ENCODE results near the gene PRR23B. TPM values are rescaled to one million over a fixed set of nuclear protein-coding genes. Genes with fewer than 3 reads are reported as not detected.
A peak's percentile ranks its signal among the peaks of the same experiment; 100 is the strongest.

PRR23B gene
- total and polyA plus RNA-seq, 4 donors: 0.25 TPM; not detected in 3

DNA sequence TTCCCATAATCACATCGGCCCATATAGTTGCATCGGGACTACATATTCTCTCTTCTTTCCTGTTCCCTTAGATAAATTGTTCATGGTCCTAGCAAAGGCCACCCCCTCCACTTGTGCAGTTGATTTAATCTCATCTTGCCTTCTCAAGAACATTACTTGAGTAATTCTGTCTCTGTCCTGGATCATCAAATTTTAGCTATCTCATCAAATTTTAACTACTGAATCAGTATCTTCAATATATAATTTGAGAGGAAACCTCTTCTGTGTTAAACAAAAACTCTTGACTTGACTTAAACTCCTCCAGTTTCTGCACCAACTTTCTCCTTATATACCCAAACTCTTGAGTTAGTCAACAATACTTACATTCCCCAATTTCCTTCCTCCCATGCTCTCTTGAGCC is 4.2 kb upstream of the PRR23B start:
- H3K9me3 ChIP-seq (ENCODE audit: control insufficient read depth, low read length): peaks cover 2% of the 10 kb centered on the region
- H3K27me3 ChIP-seq (ENCODE audit: control insufficient read depth in 1 of 2, insufficient read depth in 2 of 2, low read length in 1 of 2): no peaks in the 10 kb centered on the region
- no peak for DNase-seq
- intact Hi-C loops (cut with DNase I): no loop called here
- no peaks in the 10 kb centered on the region for H3K36me3 ChIP-seq (ENCODE audit: control insufficient read depth in 1 of 2, insufficient read depth in 2 of 2, low read length in 1 of 2)
- no peaks in the 10 kb centered on the region for H3K4me1 ChIP-seq (ENCODE audit: control insufficient read depth in 1 of 2, insufficient read depth in 2 of 2, low read length in 2 of 2)
- no peak overlapping the region for H3K4me3 ChIP-seq (ENCODE audit: low read length in 2 of 2)
- ATAC-seq (ENCODE audit: low FRiP score): no peak
- no peak overlapping the region for H3K27ac ChIP-seq (ENCODE audit: low read depth in 1 of 2, low read length in 2 of 2)
- 89 to 94% methylated on average over 2 of the region's 2 CpGs for WGBS, 2 donors

DNA sequence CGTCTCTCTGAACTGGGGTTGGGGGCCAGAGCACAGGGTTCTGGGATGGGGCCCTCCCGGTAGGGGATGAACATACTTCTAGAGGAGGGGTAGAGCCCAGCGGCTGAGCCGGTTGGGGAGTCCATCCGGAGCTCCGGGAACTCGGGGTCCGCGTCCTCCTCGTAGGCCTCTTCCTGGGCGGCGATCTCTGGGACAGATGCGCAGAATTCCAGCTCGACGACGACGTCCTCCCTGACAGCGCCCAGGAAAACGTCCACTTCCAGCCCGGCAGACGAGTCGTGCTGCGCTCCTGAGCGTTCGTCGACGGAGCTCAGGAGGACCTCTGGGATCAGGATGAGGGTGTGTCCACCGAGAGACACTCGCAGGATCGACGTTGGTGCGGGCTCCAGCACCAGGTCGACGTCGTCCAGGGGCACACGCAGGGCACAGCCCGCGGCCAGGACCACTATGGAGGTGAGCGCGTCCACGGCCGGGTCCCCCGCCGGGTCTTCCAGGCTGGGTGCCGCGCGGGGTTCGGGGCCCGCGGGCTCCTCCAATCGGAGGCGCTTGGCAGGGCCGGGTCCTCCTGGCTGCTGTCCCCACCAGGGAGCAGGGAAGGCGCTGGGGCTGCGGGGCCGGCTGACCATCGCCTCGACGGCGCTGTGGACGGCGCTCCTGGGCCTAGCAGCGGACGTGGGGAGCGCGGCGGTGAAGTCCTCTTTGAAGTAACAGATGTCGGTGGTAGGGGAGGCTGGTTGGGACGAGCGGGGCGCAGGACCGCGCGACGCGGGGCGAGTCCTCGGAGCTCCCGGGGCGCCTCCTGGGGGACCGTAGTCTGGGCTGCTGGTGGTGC is 474 bp downstream of the PRR23B start:
- DNase-seq (no peak), ATAC-seq (ENCODE audit: low FRiP score) (peak; percentile 22)
- Histone ChIP-seq H3K27me3 (ENCODE audit: control insufficient read depth in 1 of 2, insufficient read depth in 2 of 2, low read length in 1 of 2) (no peaks in the 10 kb centered on the region), H3K36me3 (ENCODE audit: control insufficient read depth in 1 of 2, insufficient read depth in 2 of 2, low read length in 1 of 2) (no peaks in the 10 kb centered on the region), H3K27ac (ENCODE audit: low read depth in 1 of 2, low read length in 2 of 2) (no peak overlapping the region), H3K4me3 (ENCODE audit: low read length in 2 of 2) (no peak overlapping the region), H3K4me1 (ENCODE audit: control insufficient read depth in 1 of 2, insufficient read depth in 2 of 2, low read length in 2 of 2) (no peaks in the 10 kb centered on the region), H3K9me3 (ENCODE audit: control insufficient read depth, low read length) (peaks cover 2% of the 10 kb centered on the region)
- 52 to 54% methylated on average over 80 to 81 of the region's 81 CpGs for WGBS, 2 donors
- intact Hi-C loops (cut with DNase I): no loop called here

DNA sequence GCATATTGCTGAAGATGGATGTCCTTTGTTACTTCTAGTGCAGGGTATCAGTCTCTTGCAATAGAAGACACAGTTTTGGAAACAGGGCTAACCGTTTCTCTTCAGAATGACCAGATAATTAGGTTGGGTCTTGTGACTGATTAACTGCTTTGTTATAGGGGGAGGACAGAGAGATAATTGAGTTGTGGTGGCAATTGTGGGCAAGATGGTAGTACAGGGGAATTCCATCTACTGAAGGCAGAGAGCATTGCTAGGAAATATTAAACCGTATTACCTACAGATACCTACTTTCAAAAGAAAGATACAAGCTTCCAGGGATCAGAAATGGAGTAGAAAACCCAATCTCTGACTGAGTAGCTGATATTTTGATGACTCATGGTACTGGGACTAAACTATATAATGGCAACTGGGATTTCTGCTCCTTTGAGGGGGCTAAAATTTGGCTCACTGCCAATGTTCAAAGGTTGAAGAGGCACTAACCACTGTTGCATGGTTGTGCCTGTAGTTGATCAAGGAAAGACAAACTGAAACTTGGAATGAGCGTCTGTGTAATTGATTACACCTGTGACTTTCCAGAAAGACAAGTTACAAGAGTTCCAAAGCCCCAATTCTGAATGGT is 4.2 kb downstream of the PRR23B start:
- no peak for DNase-seq
- no peaks in the 10 kb centered on the region for H3K36me3 ChIP-seq (ENCODE audit: control insufficient read depth in 1 of 2, insufficient read depth in 2 of 2, low read length in 1 of 2)
- no peak for ATAC-seq (ENCODE audit: low FRiP score)
- WGBS, 2 donors: 69 to 73% methylated on average over 3 of the region's 3 CpGs
- no peaks in the 10 kb centered on the region for H3K4me1 ChIP-seq (ENCODE audit: control insufficient read depth in 1 of 2, insufficient read depth in 2 of 2, low read length in 2 of 2)
- H3K27ac ChIP-seq (ENCODE audit: low read depth in 1 of 2, low read length in 2 of 2): no peak overlapping the region
- intact Hi-C loops (cut with DNase I): no loop called here
- no peaks in the 10 kb centered on the region for H3K27me3 ChIP-seq (ENCODE audit: control insufficient read depth in 1 of 2, insufficient read depth in 2 of 2, low read length in 1 of 2)
- peaks cover 2% of the 10 kb centered on the region for H3K9me3 ChIP-seq (ENCODE audit: control insufficient read depth, low read length)
- no peak overlapping the region for H3K4me3 ChIP-seq (ENCODE audit: low read length in 2 of 2)

DNA sequence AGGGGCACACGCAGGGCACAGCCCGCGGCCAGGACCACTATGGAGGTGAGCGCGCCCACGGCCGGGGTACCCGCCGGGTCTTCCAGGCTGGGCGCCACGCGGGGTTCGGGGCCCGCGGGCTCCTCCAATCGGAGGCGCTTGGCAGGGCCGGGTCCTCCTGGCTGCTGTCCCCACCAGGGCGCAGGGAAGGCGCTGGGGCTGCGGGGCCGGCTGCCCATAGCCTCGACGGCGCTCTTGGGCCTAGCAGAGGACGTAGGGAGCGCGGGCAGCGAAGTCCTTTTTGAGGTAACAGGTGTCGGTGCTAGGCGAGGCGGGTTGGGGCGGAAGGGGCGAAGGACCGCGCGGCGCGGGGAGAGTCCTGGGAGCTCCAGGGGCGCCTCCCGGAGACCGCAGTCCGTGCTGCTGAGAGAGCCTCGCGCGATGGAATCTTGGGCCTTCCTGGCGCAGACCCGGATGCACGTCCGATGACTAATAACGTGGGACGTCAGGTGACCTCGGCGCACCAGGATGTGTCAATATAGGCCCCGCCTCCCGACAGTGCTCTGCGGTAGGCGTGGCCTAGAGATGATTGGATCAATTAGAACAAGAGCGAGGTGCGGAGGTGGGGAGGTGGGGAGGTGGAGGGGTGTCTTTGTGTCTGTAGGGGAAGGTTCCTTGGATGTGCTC is 14.5 kb downstream of the PRR23B start, which contains the start of gene PRR23A:
Gene PRR23A, minus strand, starts transcription at position 218 of the 666 bp plus-strand sequence. Its CDS starts 0 bp downstream, at position 218.
- WGBS, 2 donors: 64 to 75% methylated on average over 58 to 60 of the region's 60 CpGs
- Histone ChIP-seq H3K4me3 (ENCODE audit: low read length in 2 of 2) (no peak within 1 kb of the TSS), H3K36me3 (ENCODE audit: control insufficient read depth in 1 of 2, insufficient read depth in 2 of 2, low read length in 1 of 2) (no peaks in the 10 kb centered on the region), H3K4me1 (ENCODE audit: control insufficient read depth in 1 of 2, insufficient read depth in 2 of 2, low read length in 2 of 2) (no peaks in the 10 kb centered on the region), H3K27ac (ENCODE audit: low read depth in 1 of 2, low read length in 2 of 2) (no peak within 1 kb of the TSS), H3K27me3 (ENCODE audit: control insufficient read depth in 1 of 2, insufficient read depth in 2 of 2, low read length in 1 of 2) (no peaks in the 10 kb centered on the region), H3K9me3 (ENCODE audit: control insufficient read depth, low read length) (no peaks in the 10 kb centered on the region)
- intact Hi-C loops (cut with DNase I): no loop called here
- ATAC-seq (ENCODE audit: low FRiP score) (peak; percentile 11), DNase-seq (no peak)

DNA sequence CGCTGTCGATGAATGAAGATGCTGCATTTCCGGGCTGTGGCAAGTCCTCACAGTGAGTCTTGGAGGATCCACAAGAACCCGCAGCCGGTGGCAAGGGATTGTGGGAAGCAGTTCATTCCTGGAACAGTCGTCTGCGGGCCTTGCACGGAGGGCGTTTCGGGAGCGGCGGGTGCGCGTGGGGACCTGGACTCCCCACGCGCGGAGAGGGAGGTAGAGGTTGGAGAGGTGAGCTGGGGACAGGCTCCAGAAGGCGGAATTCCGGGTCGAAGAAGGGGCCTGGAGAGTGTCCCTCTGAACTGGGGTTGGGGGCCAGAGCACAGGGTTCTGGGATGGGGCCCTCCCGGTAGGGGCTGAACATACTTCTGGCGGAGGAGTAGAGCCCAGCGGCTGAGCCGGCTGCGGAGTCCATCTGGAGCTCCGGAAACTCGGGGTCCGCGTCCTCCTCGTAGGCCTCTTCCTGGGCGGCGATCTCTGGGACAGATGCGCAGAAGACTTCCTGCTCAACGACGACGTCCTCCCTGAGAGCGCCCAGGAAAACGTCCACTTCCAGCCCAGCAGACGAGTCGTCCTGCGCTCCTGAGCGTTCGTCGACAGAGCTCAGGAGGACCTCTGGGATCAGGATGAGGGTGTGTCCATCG is 15.3 kb downstream of the PRR23B start:
- DNase-seq (no peak), ATAC-seq (ENCODE audit: low FRiP score) (no peak)
- intact Hi-C loops (cut with DNase I): no loop called here
- Histone ChIP-seq H3K36me3 (ENCODE audit: control insufficient read depth in 1 of 2, insufficient read depth in 2 of 2, low read length in 1 of 2) (no peaks in the 10 kb centered on the region), H3K27ac (ENCODE audit: low read depth in 1 of 2, low read length in 2 of 2) (no peak overlapping the region), H3K4me1 (ENCODE audit: control insufficient read depth in 1 of 2, insufficient read depth in 2 of 2, low read length in 2 of 2) (no peaks in the 10 kb centered on the region), H3K27me3 (ENCODE audit: control insufficient read depth in 1 of 2, insufficient read depth in 2 of 2, low read length in 1 of 2) (no peaks in the 10 kb centered on the region), H3K4me3 (ENCODE audit: low read length in 2 of 2) (no peak overlapping the region), H3K9me3 (ENCODE audit: control insufficient read depth, low read length) (no peaks in the 10 kb centered on the region)
- 80 to 86% methylated on average over 45 of the region's 45 CpGs for WGBS, 2 donors

DNA sequence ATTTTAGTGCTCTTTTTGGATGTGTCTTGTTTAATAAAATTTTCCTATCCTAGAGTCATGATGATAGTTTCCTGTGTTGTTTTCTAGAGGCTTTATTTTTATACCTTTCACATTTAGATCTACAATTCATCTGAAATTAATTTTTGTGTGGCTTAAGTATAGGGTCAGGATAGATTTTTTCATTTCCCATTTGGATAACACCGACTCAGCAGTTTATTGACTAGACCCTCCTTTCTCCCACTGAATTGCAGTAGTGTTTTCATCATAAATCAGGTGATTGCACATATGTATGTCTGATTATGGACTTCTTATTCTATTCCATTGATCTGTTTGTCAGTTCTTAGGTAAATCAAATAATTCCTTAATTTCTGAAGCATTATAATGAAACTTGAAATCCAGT is 25.0 kb downstream of the PRR23B start:
- no peaks in the 10 kb centered on the region for H3K4me1 ChIP-seq (ENCODE audit: control insufficient read depth in 1 of 2, insufficient read depth in 2 of 2, low read length in 2 of 2)
- 58 to 83% methylated on average over 1 of the region's 1 CpG for WGBS, 2 donors
- DNase-seq: no peak
- ATAC-seq (ENCODE audit: low FRiP score): no peak
- intact Hi-C loops (cut with DNase I): no loop called here
- H3K4me3 ChIP-seq (ENCODE audit: low read length in 2 of 2): no peak overlapping the region
- H3K36me3 ChIP-seq (ENCODE audit: control insufficient read depth in 1 of 2, insufficient read depth in 2 of 2, low read length in 1 of 2): no peaks in the 10 kb centered on the region
- no peak overlapping the region for H3K27ac ChIP-seq (ENCODE audit: low read depth in 1 of 2, low read length in 2 of 2)
- H3K27me3 ChIP-seq (ENCODE audit: control insufficient read depth in 1 of 2, insufficient read depth in 2 of 2, low read length in 1 of 2): no peaks in the 10 kb centered on the region
- H3K9me3 ChIP-seq (ENCODE audit: control insufficient read depth, low read length): no peaks in the 10 kb centered on the region

DNA sequence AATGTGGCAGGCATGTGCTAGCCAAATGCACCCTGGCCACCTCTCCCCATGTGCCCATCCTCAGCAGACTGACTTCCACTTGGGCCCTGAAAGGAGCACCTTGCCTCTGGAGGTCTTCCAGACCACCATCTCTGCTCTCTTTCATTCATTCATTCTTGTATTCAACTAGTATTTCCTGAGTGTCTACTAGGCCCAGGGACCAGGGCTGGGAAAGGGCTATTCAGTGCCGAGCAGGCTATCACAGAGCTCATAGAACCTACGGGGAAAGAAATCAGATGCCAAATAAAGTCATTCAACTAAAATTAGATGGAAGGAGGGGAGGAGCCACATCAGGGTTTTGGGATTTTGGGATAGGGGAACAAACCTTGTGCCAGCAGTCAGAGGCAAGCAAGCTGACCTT is 33.5 kb downstream of the PRR23B start:
- Histone ChIP-seq H3K4me3 (ENCODE audit: low read length in 2 of 2) (no peak overlapping the region), H3K36me3 (ENCODE audit: control insufficient read depth in 1 of 2, insufficient read depth in 2 of 2, low read length in 1 of 2) (no peaks in the 10 kb centered on the region), H3K27ac (ENCODE audit: low read depth in 1 of 2, low read length in 2 of 2) (no peak overlapping the region), H3K9me3 (ENCODE audit: control insufficient read depth, low read length) (no peaks in the 10 kb centered on the region), H3K27me3 (ENCODE audit: control insufficient read depth in 1 of 2, insufficient read depth in 2 of 2, low read length in 1 of 2) (no peaks in the 10 kb centered on the region), H3K4me1 (ENCODE audit: control insufficient read depth in 1 of 2, insufficient read depth in 2 of 2, low read length in 2 of 2) (no peaks in the 10 kb centered on the region)
- 30 to 43% methylated on average over 2 of the region's 2 CpGs for WGBS, 2 donors
- DNase-seq (no peak), ATAC-seq (ENCODE audit: low FRiP score) (no peak)
- intact Hi-C loops (cut with DNase I): no loop called here

DNA sequence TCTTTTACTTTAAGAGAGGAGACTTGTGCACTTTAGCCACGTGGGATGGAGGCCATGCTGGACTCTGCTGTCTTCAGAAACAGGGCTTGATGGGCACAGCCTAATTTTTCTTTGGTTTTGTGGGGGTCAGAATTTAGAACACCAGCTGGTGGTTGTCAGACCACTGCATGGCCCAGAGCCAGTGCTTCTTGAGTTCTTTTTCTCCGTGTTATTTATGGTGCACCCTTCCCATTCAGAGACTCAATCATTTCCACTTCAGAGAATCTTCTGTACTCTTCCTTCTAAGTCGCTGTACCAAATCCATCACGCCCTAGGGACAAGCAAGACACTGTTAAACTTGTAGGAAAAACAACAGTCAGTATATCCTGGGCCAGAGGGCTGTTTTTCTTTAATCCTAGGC is 34.8 kb downstream of the PRR23B start:
- Histone ChIP-seq H3K9me3 (ENCODE audit: control insufficient read depth, low read length) (no peaks in the 10 kb centered on the region), H3K4me3 (ENCODE audit: low read length in 2 of 2) (no peak overlapping the region), H3K27ac (ENCODE audit: low read depth in 1 of 2, low read length in 2 of 2) (no peak overlapping the region), H3K36me3 (ENCODE audit: control insufficient read depth in 1 of 2, insufficient read depth in 2 of 2, low read length in 1 of 2) (no peaks in the 10 kb centered on the region), H3K4me1 (ENCODE audit: control insufficient read depth in 1 of 2, insufficient read depth in 2 of 2, low read length in 2 of 2) (no peaks in the 10 kb centered on the region), H3K27me3 (ENCODE audit: control insufficient read depth in 1 of 2, insufficient read depth in 2 of 2, low read length in 1 of 2) (no peaks in the 10 kb centered on the region)
- DNase-seq (no peak), ATAC-seq (ENCODE audit: low FRiP score) (no peak)
- WGBS, 2 donors: 39 to 48% methylated on average over 4 of the region's 4 CpGs
- intact Hi-C loops (cut with DNase I): no loop called here
